Measurements from ENCODE around the gene LY6G6C. TPM values are rescaled to one million over a fixed set of nuclear protein-coding genes. Genes with fewer than 3 reads are reported as not detected.

The LY6G6C gene
- total RNA-seq, 4 donors from 2014 or later: not detected

DNA sequence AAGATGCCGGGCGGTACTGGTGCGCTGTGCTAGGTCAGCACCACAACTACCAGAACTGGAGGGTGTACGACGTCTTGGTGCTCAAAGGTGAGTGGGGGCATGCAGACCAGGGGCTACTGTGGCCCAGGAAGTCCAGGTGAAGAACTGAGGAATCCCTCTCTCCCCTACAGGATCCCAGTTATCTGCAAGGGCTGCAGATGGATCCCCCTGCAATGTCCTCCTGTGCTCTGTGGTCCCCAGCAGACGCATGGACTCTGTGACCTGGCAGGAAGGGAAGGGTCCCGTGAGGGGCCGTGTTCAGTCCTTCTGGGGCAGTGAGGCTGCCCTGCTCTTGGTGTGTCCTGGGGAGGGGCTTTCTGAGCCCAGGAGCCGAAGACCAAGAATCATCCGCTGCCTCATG lies 13.8 kb downstream of the LY6G6C start:
- 86% methylated on average over 9 of the region's 10 CpGs for WGBS
- TF ChIP-seq POLR2AphosphoS5 (IDR thresholded peaks at IDR 0.05): no peak
- TF ChIP-seq POLR2A (IDR thresholded peaks at IDR 0.05; ENCODE audit: low read depth): no peak
- TF ChIP-seq EP300 (IDR thresholded peaks at IDR 0.05): no peak
- no peak for TF ChIP-seq CTCF (IDR thresholded peaks at IDR 0.05)
- DNase-seq (ENCODE audit: extremely low spot score): no peak
- peaks cover 0 to 6% (median 0%) of the 10 kb centered on the region in 4 donors for H3K27me3 ChIP-seq
- H3K9me3 ChIP-seq: no peaks in the 10 kb centered on the region
- H3K36me3 ChIP-seq: no peaks in the 10 kb centered on the region
- intact Hi-C loops (cut with DNase I): no loop called here
- peaks cover 4 to 8% (median 6%) of the 10 kb centered on the region in 4 donors for H3K4me1 ChIP-seq
- no peak overlapping the region for H3K27ac ChIP-seq (replicated peaks in 1 of 4)
- H3K4me3 ChIP-seq: no peak overlapping the region

- Histone ChIP-seq H3K27me3 (peaks cover 0 to 6% (median 0%) of the 10 kb centered on the region in 4 donors), H3K27ac (replicated peaks in 1 of 4) (no peak within 1 kb of the TSS), H3K4me3 (no peak within 1 kb of the TSS), H3K9me3 (no peaks in the 10 kb centered on the region), H3K4me1 (peaks cover 11 to 15% (median 14%) of the 10 kb centered on the region in 4 donors), H3K36me3 (no peaks in the 10 kb centered on the region)
- WGBS: 65% methylated on average over 3 of the region's 3 CpGs
- TF ChIP-seq POLR2A (IDR thresholded peaks at IDR 0.05; ENCODE audit: low read depth): no peak
- TF ChIP-seq EP300 (IDR thresholded peaks at IDR 0.05): no peak
- TF ChIP-seq POLR2AphosphoS5 (IDR thresholded peaks at IDR 0.05): no peak
- no peak for TF ChIP-seq CTCF (IDR thresholded peaks at IDR 0.05)
- intact Hi-C loops (cut with DNase I): no loop called here
- no peak for DNase-seq (ENCODE audit: extremely low spot score)
These were observed 14.9 kb downstream of the LY6G6C start, which contains the start of gene LY6G6F for GRCh38 chr6:31706599-31706998. TSS of gene LY6G6F (plus strand) at chr6:31706866. CDS start at chr6:31706907, 41 bp downstream.

DNA sequence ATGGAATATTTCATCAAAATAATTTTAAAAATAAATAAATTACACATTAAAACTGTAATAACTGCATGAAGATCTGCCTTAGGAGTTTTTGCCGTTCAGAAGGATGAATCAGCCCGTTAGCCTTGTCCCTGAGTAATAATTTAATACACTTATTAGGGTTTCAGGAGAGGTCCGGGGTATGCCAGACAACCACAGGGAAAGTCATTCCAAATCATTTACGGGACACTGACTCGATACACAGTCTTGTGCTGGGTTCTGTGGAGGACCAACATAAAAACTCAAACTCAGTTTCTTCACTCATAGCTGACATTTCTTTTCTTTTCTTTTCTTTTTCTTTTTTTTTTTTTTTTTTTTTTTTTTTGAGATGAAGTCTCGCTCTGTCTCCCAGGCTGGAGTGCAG lies 15.6 kb downstream of the LY6G6C start:
- H3K4me3 ChIP-seq: no peak overlapping the region
- intact Hi-C loops (cut with DNase I): no loop called here
- peaks cover 0 to 6% (median 0%) of the 10 kb centered on the region in 4 donors for H3K27me3 ChIP-seq
- no peak for DNase-seq (ENCODE audit: extremely low spot score)
- H3K36me3 ChIP-seq: peaks cover 0 to 2% (median under 1%) of the 10 kb centered on the region in 4 donors
- H3K4me1 ChIP-seq: peaks cover 18 to 22% (median 21%) of the 10 kb centered on the region in 4 donors
- no peak overlapping the region for H3K27ac ChIP-seq (replicated peaks in 1 of 4)
- 86% methylated on average over 6 of the region's 6 CpGs for WGBS
- H3K9me3 ChIP-seq: no peaks in the 10 kb centered on the region
- TF ChIP-seq EP300 (IDR thresholded peaks at IDR 0.05): no peak
- TF ChIP-seq POLR2AphosphoS5 (IDR thresholded peaks at IDR 0.05): no peak
- TF ChIP-seq POLR2A (IDR thresholded peaks at IDR 0.05; ENCODE audit: low read depth): no peak
- no peak for TF ChIP-seq CTCF (IDR thresholded peaks at IDR 0.05)

DNA sequence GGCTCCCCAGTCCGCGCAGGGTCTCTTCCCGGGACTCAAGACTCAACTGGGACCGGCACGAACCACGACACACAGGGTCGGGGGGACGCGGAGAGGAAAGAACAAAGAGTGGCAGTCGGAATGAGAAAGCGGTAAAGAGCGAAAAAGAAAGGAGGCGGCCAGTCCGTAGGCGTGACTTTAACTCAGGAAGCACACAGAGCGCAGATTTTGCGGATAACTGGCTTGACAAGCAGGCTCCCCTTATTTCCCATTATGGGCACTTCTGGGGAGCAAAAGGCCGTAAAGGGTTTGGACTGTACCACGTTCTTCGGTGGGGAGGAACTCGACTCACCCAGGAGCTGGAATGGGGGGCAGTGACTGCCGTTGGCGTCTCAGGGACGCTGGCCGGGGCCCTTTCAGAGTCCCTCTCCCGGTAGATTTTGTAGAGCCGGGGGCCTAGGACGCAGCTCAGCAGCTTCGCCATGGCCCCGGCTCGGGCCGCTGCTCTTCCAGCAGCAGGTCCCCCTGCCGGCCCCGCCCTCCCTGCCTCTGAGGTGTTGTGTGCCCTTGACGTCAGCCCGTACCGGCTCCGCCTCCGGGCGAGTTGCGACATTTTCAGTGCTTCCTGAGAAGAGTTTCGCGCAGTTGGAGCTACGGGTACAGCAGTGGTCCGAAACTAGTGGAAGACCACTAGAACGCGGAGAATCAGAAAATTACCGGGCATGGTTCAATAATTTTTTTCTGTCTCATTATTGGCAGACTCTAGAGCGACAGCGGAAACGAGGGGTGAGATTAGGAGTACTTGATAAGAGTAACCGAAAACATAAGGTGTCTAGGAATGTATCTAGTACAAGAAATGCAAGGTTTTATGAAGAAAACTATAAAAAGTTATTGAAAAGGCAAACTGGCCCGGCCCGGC lies 18.5 kb downstream of the LY6G6C start, which contains the start of gene ABHD16A:
Gene ABHD16A (minus strand): TSS at position 506 of the 898 bp plus-strand sequence. CDS start 43 bp downstream, at position 463.
- Histone ChIP-seq H3K9me3 (no peaks in the 10 kb centered on the region), H3K27me3 (no peaks in the 10 kb centered on the region), H3K36me3 (peaks cover 12 to 29% (median 19%) of the 10 kb centered on the region in 4 donors), H3K4me1 (peaks cover 21 to 41% (median 32%) of the 10 kb centered on the region in 4 donors), H3K4me3 (peak within 1 kb of the TSS; percentile 64 to 86 (median 80)), H3K27ac (replicated peaks in 1 of 4) (peak within 1 kb of the TSS; percentile 90 to 99 (median 97))
- WGBS: 2% methylated on average over 46 of the region's 54 CpGs
- intact Hi-C loops (cut with DNase I): no loop called here
- DNase-seq (ENCODE audit: extremely low spot score): peak; percentile 100
- peak; percentile 99 for TF ChIP-seq POLR2A (IDR thresholded peaks at IDR 0.05; ENCODE audit: low read depth)
- no peak for TF ChIP-seq EP300 (IDR thresholded peaks at IDR 0.05)
- TF ChIP-seq CTCF (IDR thresholded peaks at IDR 0.05): peak in 1 of 3 experiments; percentile 20
- TF ChIP-seq POLR2AphosphoS5 (IDR thresholded peaks at IDR 0.05): peak; percentile 99 to 100
